K562 (cell line): ENCODE results near the gene RNF181. TPM values are rescaled to one million over a fixed set of nuclear protein-coding genes. Genes with fewer than 3 reads are reported as not detected.

ENCODE experiments used
- ATF4 ChIP-seq: fragments of 450-650 bp; formaldehyde crosslinking; IDR thresholded peaks from 2 replicates; pipeline ENCODE4 v1.4.0; 2022; ENCODE audit warnings: mild to moderate bottlenecking, moderate library complexity
- C11orf30 ChIP-seq: fragments of 450-650 bp; IDR thresholded peaks from 2 replicates; pipeline ENCODE4 v1.6.1; 2016; ENCODE audit warnings: low read depth, mild to moderate bottlenecking
- CHCHD3 ChIP-seq: fragments of 250-450 bp; sonication (Bioruptor Pico); IDR thresholded peaks from 2 replicates; pipeline ENCODE4 v2.1.2; 2022; ENCODE audit warnings: mild to moderate bottlenecking
- ETV1 ChIP-seq: fragments of 450-650 bp; conservative IDR thresholded peaks from 2 replicates; pipeline ENCODE4 v1.6.1; 2016; ENCODE audit warnings: missing genetic modification characterization, control low read depth, low read depth, missing compliant biosample characterization
- MBD2 ChIP-seq: sonication (generic); IDR thresholded peaks from 2 replicates; pipeline ENCODE4 v1.6.1; 2016; ENCODE audit warnings: low read depth, borderline replicate concordance
- MTA1 ChIP-seq: fragments of 450-650 bp; IDR thresholded peaks from 2 replicates; pipeline ENCODE4 v1.6.1; 2017; ENCODE audit warnings: borderline replicate concordance
- NFXL1 ChIP-seq: fragments of 450-650 bp; formaldehyde crosslinking; IDR thresholded peaks from 2 replicates; pipeline ENCODE4 v1.4.0; 2021; ENCODE audit warnings: mild to moderate bottlenecking
- NONO ChIP-seq, 2 experiments: fragments of 200-400 bp in 1 of 2; fragments of 450-650 bp in 1 of 2; formaldehyde crosslinking in 1 of 2; IDR thresholded peaks; 2 replicates each; pipeline ENCODE4 v1.6.1; 2017; ENCODE audit warnings: low read depth in 2 of 2, mild to moderate bottlenecking in 2 of 2, moderate library complexity in 2 of 2, low read length in 1 of 2
- POLR2H ChIP-seq: IDR thresholded peaks from 2 replicates; pipeline ENCODE4 v1.6.1; 2016; ENCODE audit warnings: missing genetic modification characterization, low read depth, mild to moderate bottlenecking, control low read depth, missing compliant biosample characterization, moderate library complexity
- PURB ChIP-seq: sonication (generic); formaldehyde crosslinking; IDR thresholded peaks from 2 replicates; pipeline ENCODE4 v1.9.0; 2021; ENCODE audit warnings: low read depth, mild to moderate bottlenecking, missing genetic modification reagents
- RBM39 ChIP-seq: fragments of 200-400 bp; formaldehyde crosslinking; optimal IDR thresholded peaks from 2 replicates; pipeline ENCODE3; 2018; ENCODE audit warnings: low read depth, low read length
- SMAD3 ChIP-seq: fragments of 450-650 bp; formaldehyde crosslinking; conservative IDR thresholded peaks from 2 replicates; pipeline ENCODE4 v1.4.0; 2020; ENCODE audit warnings: mild to moderate bottlenecking
- SMARCA5 ChIP-seq: fragments of 450-650 bp; IDR thresholded peaks from 2 replicates; pipeline ENCODE4 v1.6.1; 2016
- SOX6 ChIP-seq: fragments of 450-650 bp; IDR thresholded peaks from 2 replicates; pipeline ENCODE4 v1.6.1; 2014; ENCODE audit warnings: mild to moderate bottlenecking
- XRCC4 ChIP-seq: IDR thresholded peaks from one replicate; pipeline ENCODE4 v1.6.1; 2011; ENCODE audit not compliant: insufficient read depth, insufficient read length; ENCODE audit errors: extremely low read depth
- ZNF316 ChIP-seq: fragments of 450-650 bp; IDR thresholded peaks from 2 replicates; pipeline ENCODE4 v1.6.1; 2016
- ZNF696 ChIP-seq: fragments of 250-450 bp; sonication (Bioruptor Pico); conservative IDR thresholded peaks from 2 replicates; pipeline ENCODE4 v1.4.0; 2020; ENCODE audit warnings: mild to moderate bottlenecking, moderate library complexity
- polyA plus RNA-seq, 8 experiments: library from polyadenylated mRNA; depleted of rRNA in 4 of 8; stranded (reverse) in 5 of 8; unstranded in 3 of 8; fragments of >200 nt; fragmentation: Nextera tagmentation in 2 of 8; fragmentation: Illumina TruSeq in 1 of 8; extraction: Ambion mirVana in 2 of 8; extraction: Trizol in 1 of 8; gene quantifications; 2 replicates each; pipeline versions ENCODE4 v1.2.1 to v1.2.3, GENCODE V29; 2011 to 2014; ENCODE audit warnings: inconsistent platforms in 1 of 8, missing spikeins in 1 of 8
- total RNA-seq, 7 experiments: library from RNA; depleted of rRNA in 6 of 7; stranded (reverse); fragments of >200 nt in 6 of 7; fragmentation: Illumina TruSeq in 2 of 7; extraction: Trizol in 2 of 7; gene quantifications; 2 replicates each; pipeline versions ENCODE4 v1.2.1 to v1.2.3, GENCODE V29; 2011 to 2021; ENCODE audit warnings: low replicate concordance in 1 of 7
- TF ChIP-seq, protein P1 (sequence below): fragments of 450-650 bp; IDR thresholded peaks from 2 replicates; pipeline ENCODE4 v1.6.1; 2018; ENCODE audit warnings: mild to moderate bottlenecking, low read depth; ENCODE audit not compliant: partially characterized antibody
- TF ChIP-seq, protein P2 (sequence below), 3 experiments: fragments of 200-800 bp in 1 of 3; sonication (Bioruptor generic) in 1 of 3; sonication (generic) in 1 of 3; formaldehyde crosslinking in 1 of 3; IDR thresholded peaks; 2 replicates each; pipeline versions ENCODE4 v1.6.1 to v1.8.0; 2016 to 2022; ENCODE audit warnings: mild to moderate bottlenecking in 2 of 3, missing compliant biosample characterization in 2 of 3, missing genetic modification characterization in 2 of 3, missing genetic modification reagents in 1 of 3

The RNF181 gene
- total and polyA plus RNA-seq, 9 of the 15 experiments (the other 6 are each of a cell fraction or from before 2014, with no cell fraction given) = 139 to 492 (median 253) TPM

DNA sequence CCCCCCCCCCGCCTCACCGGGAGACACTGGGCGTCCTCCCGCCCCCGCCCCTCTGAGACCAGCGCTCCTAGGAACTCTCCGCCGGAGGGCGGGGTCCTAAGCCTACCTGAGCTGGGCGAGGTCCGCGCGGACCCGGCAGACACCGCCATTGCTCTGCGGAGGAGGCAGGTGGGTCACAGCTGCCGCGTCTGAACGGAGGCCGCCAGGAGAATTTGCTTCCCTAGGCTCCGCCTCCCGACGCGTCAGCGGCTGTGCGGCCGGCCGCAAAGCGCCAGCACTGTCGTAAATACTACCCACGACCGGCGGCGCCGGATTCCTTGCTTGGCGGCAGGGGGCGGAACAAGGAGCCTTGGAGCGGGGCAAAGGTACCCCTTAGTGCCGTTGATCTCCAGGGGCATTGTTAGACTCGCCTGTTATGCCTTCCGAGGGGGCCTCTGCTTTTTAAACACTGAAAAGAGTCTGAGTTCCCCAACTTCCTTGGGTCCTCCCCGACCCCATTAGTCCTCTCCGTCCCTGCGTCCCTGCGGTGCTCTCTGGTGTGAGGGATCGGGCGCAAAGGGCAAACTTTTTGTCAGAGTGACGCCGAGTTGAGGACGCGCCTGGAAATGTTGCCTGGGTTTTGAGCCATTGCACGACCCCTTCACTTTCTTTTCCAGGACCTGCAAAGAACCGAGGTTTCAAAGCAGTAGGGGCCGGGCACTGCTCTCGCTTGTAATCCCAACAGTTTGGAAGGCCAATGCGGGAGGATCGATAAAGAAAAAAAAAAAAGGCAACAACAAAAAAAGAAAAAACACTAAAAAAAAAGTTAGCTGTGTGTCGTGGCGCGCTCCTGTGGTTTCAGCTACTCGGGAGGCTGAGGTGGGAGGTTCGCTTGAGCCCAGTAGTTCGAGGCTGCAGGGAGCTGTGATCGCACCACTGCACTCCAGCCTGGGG lies 34.0 kb upstream of the RNF181 start, which contains the start of gene GGCX (continued):
- TF ChIP-seq ETV1 (tag) (peak; percentile 40; the same call in 1 of the 2 replicates), MTA1 (peak; percentile 47; the same call in 1 of the 2 replicates), ATF4 (CRISPR knock-in tag) (no peak), CHCHD3 (CRISPR knock-in tag) (0 out of 2 replicates have a peak, but pooled peaks have one; percentile 39), RBM39 (no peak), MBD2 (peak; percentile 70; the same call in 1 of the 2 replicates), NONO (IDR thresholded peaks at IDR 0.05; ENCODE audit: low read depth in 2 of 2, low read length in 1 of 2) (no peak), ZNF696 (no peak), C11orf30 (peak; percentile 89), SMARCA5 (0 out of 2 replicates have a peak, but pooled peaks have one; percentile 39), SOX6 (peak; percentile 44; the same call in 1 of the 2 replicates), PURB (CRISPR knock-in tag) (no peak), POLR2H (peak; percentile 60), XRCC4 (no peak), ZNF316 (no peak), SMAD3 (no peak), NFXL1 (no peak)
- TF ChIP-seq, protein P1, sequence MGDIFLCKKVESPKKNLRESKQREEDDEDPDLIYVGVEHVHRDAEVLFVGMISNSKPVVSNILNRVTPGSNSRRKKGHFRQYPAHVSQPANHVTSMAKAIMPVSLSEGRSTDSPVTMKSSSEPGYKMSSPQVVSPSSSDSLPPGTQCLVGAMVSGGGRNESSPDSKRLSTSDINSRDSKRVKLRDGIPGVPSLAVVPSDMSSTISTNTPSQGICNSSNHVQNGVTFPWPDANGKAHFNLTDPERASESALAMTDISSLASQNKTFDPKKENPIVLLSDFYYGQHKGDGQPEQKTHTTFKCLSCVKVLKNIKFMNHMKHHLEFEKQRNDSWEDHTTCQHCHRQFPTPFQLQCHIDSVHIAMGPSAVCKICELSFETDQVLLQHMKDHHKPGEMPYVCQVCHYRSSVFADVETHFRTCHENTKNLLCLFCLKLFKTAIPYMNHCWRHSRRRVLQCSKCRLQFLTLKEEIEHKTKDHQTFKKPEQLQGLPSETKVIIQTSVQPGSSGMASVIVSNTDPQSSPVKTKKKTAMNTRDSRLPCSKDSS = peak; percentile 19
- TF ChIP-seq, protein P2, sequence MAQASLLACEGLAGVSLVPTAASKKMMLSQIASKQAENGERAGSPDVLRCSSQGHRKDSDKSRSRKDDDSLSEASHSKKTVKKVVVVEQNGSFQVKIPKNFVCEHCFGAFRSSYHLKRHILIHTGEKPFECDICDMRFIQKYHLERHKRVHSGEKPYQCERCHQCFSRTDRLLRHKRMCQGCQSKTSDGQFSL (CRISPR knock-in tag; IDR thresholded peaks at IDR 0.05) = 0 out of 2 replicates have a peak, but pooled peaks have one; percentile 22
- TF ChIP-seq, protein P2 (tag; IDR thresholded peaks at IDR 0.05) = no peak
